Immature natural killer cell (primary cell): ENCODE results near the gene USF1. TPM values are rescaled to one million over a fixed set of nuclear protein-coding genes. Genes with fewer than 3 reads are reported as not detected.
A peak's percentile ranks its signal among the peaks of the same experiment; 100 is the strongest.

Experiments used
- DNase-seq, 3 donors: peaks; one replicate each; pipeline ENCODE4 v3.0.0; 2022; ENCODE audit warnings: mixed read lengths in 1 of 3
- H3K27ac Mint-ChIP-seq, 6 donors: one replicate each; pipeline ENCODE4 v1.8.0; 2020; ENCODE audit warnings: mixed read lengths in 6 of 6, mild to moderate bottlenecking in 5 of 6, inconsistent platforms in 4 of 6, moderate library complexity in 3 of 6
- H3K27me3 Mint-ChIP-seq, 3 donors: one replicate each; pipeline ENCODE4 v1.8.0; 2020 to 2021; ENCODE audit warnings: low read depth in 3 of 3, mild to moderate bottlenecking in 3 of 3, mixed read lengths in 3 of 3, moderate library complexity in 3 of 3, inconsistent platforms in 1 of 3
- H3K36me3 Mint-ChIP-seq, 3 donors: one replicate each; pipeline ENCODE4 v1.8.0; 2020; ENCODE audit warnings: mixed read lengths in 3 of 3, inconsistent platforms in 2 of 3, mild to moderate bottlenecking in 2 of 3
- H3K4me1 Mint-ChIP-seq, 2 donors: one replicate each; pipeline ENCODE4 v1.8.0; 2020; ENCODE audit warnings: inconsistent platforms in 2 of 2, mild to moderate bottlenecking in 2 of 2, mixed read lengths in 2 of 2, moderate library complexity in 1 of 2
- H3K4me3 Mint-ChIP-seq, 5 donors: one replicate each; pipeline ENCODE4 v1.8.0; 2020; ENCODE audit warnings: mild to moderate bottlenecking in 5 of 5, mixed read lengths in 5 of 5, inconsistent platforms in 3 of 5, moderate library complexity in 3 of 5
- H3K9me3 Mint-ChIP-seq, 6 donors: one replicate each; pipeline ENCODE4 v1.8.0; 2020; ENCODE audit warnings: mild to moderate bottlenecking in 6 of 6, mixed read lengths in 6 of 6, inconsistent platforms in 4 of 6, moderate library complexity in 3 of 6
- polyA plus RNA-seq, 3 donors: library from polyadenylated mRNA; unstranded; fragments of 300-500 nt; fragmentation: Illumina TruSeq; gene quantifications; one replicate each; pipeline ENCODE4 v1.2.3, GENCODE V29; 2021

USF1 gene, protein sequence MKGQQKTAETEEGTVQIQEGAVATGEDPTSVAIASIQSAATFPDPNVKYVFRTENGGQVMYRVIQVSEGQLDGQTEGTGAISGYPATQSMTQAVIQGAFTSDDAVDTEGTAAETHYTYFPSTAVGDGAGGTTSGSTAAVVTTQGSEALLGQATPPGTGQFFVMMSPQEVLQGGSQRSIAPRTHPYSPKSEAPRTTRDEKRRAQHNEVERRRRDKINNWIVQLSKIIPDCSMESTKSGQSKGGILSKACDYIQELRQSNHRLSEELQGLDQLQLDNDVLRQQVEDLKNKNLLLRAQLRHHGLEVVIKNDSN
- 10 to 100 TPM in 1 of 3 donors, 1 to 10 TPM in 1, not detected in 1; 7.9 to 12.2 TPM for polyA plus RNA-seq

- H3K36me3 Mint-ChIP-seq = peaks cover 10 to 39% (median 13%) of the 10 kb centered on the region in 3 donors
Observed at GRCh38 chr1:161045736-161046604, at the start of gene USF1. TSS of gene USF1 (minus strand) at chr1:161045977. CDS start at chr1:161043275, 2,702 bp downstream.

GRCh38 chr1:161095230-161095629 is 49.5 kb upstream of the USF1 start:
- H3K27me3 Mint-ChIP-seq = peaks cover 24 to 40% (median 34%) of the 10 kb centered on the region in 3 donors
- peaks cover 0 to 6% (median 2%) of the 10 kb centered on the region in 6 donors for H3K9me3 Mint-ChIP-seq
- no peak for DNase-seq
- no peak overlapping the region for H3K27ac Mint-ChIP-seq
- no peak overlapping the region for H3K4me3 Mint-ChIP-seq
- peaks cover 22% of the 10 kb centered on the region in 2 donors for H3K4me1 Mint-ChIP-seq
- peaks cover 0 to 12% (median 4%) of the 10 kb centered on the region in 3 donors for H3K36me3 Mint-ChIP-seq

More at GRCh38 chr1:161045736-161046604, at the start of gene USF1:
- H3K27ac Mint-ChIP-seq = peak within 1 kb of the TSS; percentile 98 to 99 (median 98)
- peak; percentile 94 to 95 (median 94) for DNase-seq
- no peaks in the 10 kb centered on the region for H3K9me3 Mint-ChIP-seq
- H3K4me3 Mint-ChIP-seq = peak within 1 kb of the TSS; percentile 89 to 97 (median 92)
- H3K27me3 Mint-ChIP-seq = peaks cover 5 to 16% (median 10%) of the 10 kb centered on the region in 3 donors
- H3K4me1 Mint-ChIP-seq = peaks cover 50 to 59% of the 10 kb centered on the region in 2 donors

- no peak for DNase-seq
- peak overlapping the region in 1 of 6 donors; percentile 67 for H3K27ac Mint-ChIP-seq
Observed at GRCh38 chr1:161094481-161094880, 48.7 kb upstream of the USF1 start.

DNA sequence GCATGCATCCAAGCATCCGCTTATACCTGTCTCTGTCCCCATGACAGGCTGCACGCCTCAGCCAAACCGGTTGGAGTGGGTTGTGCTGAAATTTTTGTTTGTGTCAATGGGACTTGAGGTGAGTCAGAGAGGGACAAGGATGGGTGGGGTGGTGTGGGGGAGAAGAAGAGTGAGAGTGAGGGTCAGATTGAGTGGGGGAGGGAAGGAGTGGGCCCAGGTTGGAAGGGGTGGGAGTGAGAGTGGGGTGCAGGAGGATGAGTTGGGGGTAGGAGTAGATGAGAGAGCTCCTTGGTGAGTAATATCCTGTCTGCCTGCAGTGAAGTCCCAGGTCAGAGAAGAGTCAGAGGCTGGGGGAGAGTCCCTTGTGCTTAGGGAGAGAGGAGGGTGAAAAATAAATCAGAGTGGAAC is 46.8 kb upstream of the USF1 start:
- DNase-seq = no peak
- peaks cover 0 to 3% (median 3%) of the 10 kb centered on the region in 3 donors for H3K36me3 Mint-ChIP-seq
- peaks cover 14 to 22% (median 21%) of the 10 kb centered on the region in 3 donors for H3K27me3 Mint-ChIP-seq
- no peak overlapping the region for H3K27ac Mint-ChIP-seq
- peaks cover 8 to 11% of the 10 kb centered on the region in 2 donors for H3K4me1 Mint-ChIP-seq
- no peak overlapping the region for H3K4me3 Mint-ChIP-seq
- H3K9me3 Mint-ChIP-seq = peaks cover 0 to 3% (median 1%) of the 10 kb centered on the region in 6 donors

More at GRCh38 chr1:161094481-161094880, 48.7 kb upstream of the USF1 start:
- H3K9me3 Mint-ChIP-seq = peaks cover 0 to 6% (median 2%) of the 10 kb centered on the region in 6 donors
- H3K27me3 Mint-ChIP-seq = peaks cover 24 to 35% (median 34%) of the 10 kb centered on the region in 3 donors
- H3K36me3 Mint-ChIP-seq = peaks cover 0 to 4% (median 4%) of the 10 kb centered on the region in 3 donors
- no peak overlapping the region for H3K4me3 Mint-ChIP-seq
- peaks cover 22% of the 10 kb centered on the region in 2 donors for H3K4me1 Mint-ChIP-seq

DNA sequence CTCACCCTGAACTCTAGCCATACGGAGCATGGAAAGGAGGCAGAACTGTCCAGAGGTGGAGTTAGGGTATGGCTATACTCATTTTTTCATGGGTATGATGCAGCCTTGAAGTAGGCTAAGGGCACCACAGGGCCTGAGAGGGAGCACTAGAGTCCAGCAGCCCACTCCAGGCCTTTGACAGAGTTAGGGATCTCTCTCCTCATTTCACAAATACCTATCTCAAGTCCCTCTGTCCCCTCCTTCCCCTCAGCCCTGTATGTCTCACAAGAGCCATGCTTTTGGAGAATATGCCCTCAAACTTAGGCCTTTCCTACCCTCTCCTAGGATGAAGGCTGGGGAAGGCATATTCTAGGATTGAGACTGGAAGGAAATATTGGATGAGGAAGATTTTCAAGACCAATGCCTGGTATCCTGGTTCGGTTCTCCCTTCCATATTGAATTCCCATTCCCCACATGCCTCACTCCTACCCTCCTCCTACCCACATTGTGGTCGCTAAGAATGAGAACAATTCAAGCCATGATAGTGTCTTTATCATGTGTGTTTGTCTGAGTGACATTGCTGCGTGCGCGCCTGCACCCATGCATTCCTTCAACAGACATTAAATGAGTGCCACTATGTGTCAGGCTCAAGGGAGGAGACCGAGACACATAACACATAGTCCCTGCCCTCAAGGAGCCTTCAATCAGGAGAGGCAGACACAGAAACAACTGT is 46.2 kb upstream of the USF1 start:
- H3K27ac Mint-ChIP-seq = no peak overlapping the region
- H3K4me1 Mint-ChIP-seq = peaks cover 1 to 4% of the 10 kb centered on the region in 2 donors

DNA sequence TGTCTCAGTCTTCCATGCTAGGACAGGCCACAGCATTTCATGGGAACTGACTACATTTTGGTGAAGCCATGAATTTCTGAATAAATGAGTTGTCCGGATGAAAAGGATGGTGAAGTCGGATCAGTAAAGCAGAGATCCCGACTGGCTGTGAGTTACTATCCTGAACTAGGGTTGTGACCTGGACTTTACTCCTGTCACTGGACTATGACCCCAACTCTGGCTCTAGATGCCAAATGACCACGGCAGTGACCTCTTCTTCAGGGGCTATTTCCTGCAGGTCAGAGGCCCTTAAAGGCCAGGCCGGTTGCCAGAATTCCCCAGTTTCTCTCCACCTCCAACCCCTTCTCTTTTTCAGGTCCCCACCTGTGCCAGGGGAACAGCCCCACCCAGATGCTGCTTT is 45.3 kb upstream of the USF1 start:
- Mint-ChIP-seq H3K9me3 (no peaks in the 10 kb centered on the region), H3K4me1 (no peaks in the 10 kb centered on the region), H3K27ac (no peak overlapping the region), H3K27me3 (peaks cover 1 to 7% (median 6%) of the 10 kb centered on the region in 3 donors), H3K36me3 (no peaks in the 10 kb centered on the region), H3K4me3 (no peak overlapping the region)
- no peak for DNase-seq

More for the DNA sequence above, 46.2 kb upstream of the USF1 start:
- no peak for DNase-seq
- Mint-ChIP-seq H3K27me3 (peaks cover 7 to 15% (median 14%) of the 10 kb centered on the region in 3 donors), H3K36me3 (no peaks in the 10 kb centered on the region), H3K9me3 (no peaks in the 10 kb centered on the region), H3K4me3 (no peak overlapping the region)

DNA sequence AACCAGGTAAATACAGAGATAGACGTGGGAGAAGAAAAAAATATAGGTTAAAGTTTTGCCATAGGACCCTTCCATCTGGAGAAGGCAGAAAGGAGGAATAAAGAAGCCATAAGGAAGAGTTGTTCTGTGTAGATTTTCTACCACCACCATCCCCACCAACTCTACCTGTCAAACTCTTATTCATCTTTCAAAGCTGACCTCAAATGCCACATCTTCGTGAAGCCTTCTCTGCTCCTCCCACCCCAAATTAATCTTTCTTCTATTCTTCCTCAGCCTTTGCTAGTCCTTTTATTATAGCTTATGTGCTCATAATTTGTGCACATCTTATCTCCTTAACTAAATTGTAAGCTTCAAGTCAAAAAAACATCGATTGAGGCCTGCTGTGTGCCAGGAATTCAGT is 44.8 kb upstream of the USF1 start:
- no peak for DNase-seq
- H3K36me3 Mint-ChIP-seq = no peaks in the 10 kb centered on the region
- H3K4me1 Mint-ChIP-seq = no peaks in the 10 kb centered on the region
- peaks cover 1 to 5% (median 5%) of the 10 kb centered on the region in 3 donors for H3K27me3 Mint-ChIP-seq
- H3K27ac Mint-ChIP-seq = no peak overlapping the region
- no peak overlapping the region for H3K4me3 Mint-ChIP-seq
- no peaks in the 10 kb centered on the region for H3K9me3 Mint-ChIP-seq

GRCh38 chr1:161089938-161090337 is 44.2 kb upstream of the USF1 start:
- H3K36me3 Mint-ChIP-seq = no peaks in the 10 kb centered on the region
- no peak overlapping the region for H3K27ac Mint-ChIP-seq
- H3K27me3 Mint-ChIP-seq = peaks cover 1 to 4% (median 3%) of the 10 kb centered on the region in 3 donors
- DNase-seq = no peak
- H3K4me1 Mint-ChIP-seq = no peaks in the 10 kb centered on the region
- H3K9me3 Mint-ChIP-seq = no peaks in the 10 kb centered on the region
- no peak overlapping the region for H3K4me3 Mint-ChIP-seq

DNA sequence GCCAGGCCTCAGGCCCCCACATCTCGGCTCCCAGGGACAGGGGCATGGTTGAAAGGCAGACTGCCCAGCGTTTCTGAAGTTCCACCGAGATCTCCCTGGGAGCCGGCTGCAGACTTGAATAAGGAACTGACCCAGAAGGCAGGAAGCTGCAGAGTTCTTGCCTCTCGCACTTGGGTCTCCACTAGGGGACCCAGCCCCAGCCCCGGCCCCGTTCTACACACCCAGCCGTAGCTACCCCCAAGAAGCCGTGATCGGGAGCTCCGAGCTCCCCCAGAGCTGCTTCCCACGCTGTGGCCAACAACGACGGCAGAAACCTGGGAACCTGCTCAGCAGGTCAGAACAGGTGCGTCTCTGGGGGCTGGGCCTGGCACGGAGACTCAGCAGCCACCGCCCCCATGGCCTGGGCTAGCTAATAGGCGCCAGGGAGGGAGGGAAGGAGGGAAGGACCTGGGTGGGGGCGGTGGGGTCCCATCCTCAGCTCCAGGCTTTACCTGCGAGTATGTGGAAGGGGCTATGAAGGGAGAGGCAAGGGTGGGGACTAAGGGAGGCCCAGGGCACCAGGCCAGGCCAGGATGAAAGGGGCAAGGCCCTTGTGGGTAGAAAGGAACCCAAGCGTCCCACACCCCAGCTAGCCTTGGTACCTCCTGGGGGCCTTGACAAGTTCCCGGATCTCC is 43.6 kb upstream of the USF1 start, which contains the start of gene NECTIN4:
TSS of gene NECTIN4 (minus strand) at position 308 of the 674 bp plus-strand sequence. CDS start at position 46, 262 bp downstream.
- no peaks in the 10 kb centered on the region for H3K4me1 Mint-ChIP-seq
- no peaks in the 10 kb centered on the region for H3K9me3 Mint-ChIP-seq
- no peak within 1 kb of the TSS for H3K27ac Mint-ChIP-seq
- no peak within 1 kb of the TSS for H3K4me3 Mint-ChIP-seq
- DNase-seq = no peak
- no peaks in the 10 kb centered on the region for H3K36me3 Mint-ChIP-seq
- H3K27me3 Mint-ChIP-seq = peaks cover 1 to 4% (median 3%) of the 10 kb centered on the region in 3 donors

DNA sequence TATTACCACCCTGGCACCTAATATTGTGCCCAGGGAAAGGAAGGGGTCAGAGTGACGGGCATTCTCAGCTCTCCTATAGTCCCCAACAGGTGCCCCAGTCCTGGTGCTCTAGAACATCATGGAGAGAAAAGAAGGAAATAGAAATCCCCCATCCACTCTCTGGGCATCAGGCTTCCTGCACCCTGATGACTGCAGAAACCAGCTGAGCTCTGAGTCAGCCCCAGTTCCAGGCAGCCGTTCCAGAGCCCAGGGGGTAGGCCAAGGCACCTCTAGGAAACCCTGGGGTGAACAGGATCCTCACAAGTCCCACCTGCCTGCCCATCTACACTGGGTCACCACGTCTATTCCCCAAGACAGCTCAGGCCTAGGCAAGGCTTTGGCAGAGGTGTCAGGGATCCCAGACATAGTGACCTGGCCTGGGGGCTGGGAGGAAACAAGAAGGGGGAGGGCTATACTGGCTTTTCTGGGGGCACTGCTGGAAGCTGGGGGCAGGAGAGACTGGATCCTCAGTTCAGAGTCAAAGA is 42.9 kb upstream of the USF1 start:
- H3K36me3 Mint-ChIP-seq = no peaks in the 10 kb centered on the region
- no peak for DNase-seq
- H3K27me3 Mint-ChIP-seq = peaks cover under 1 to 4% (median 1%) of the 10 kb centered on the region in 3 donors
- no peak overlapping the region for H3K4me3 Mint-ChIP-seq
- no peaks in the 10 kb centered on the region for H3K9me3 Mint-ChIP-seq
- H3K4me1 Mint-ChIP-seq = no peaks in the 10 kb centered on the region
- H3K27ac Mint-ChIP-seq = no peak overlapping the region

- Mint-ChIP-seq H3K27ac (no peak overlapping the region), H3K9me3 (no peaks in the 10 kb centered on the region), H3K36me3 (no peaks in the 10 kb centered on the region), H3K4me1 (no peaks in the 10 kb centered on the region), H3K4me3 (no peak overlapping the region), H3K27me3 (peaks cover 0 to 2% (median 1%) of the 10 kb centered on the region in 3 donors)
- DNase-seq = no peak
Observed at GRCh38 chr1:161086457-161086856, 40.7 kb upstream of the USF1 start.

DNA sequence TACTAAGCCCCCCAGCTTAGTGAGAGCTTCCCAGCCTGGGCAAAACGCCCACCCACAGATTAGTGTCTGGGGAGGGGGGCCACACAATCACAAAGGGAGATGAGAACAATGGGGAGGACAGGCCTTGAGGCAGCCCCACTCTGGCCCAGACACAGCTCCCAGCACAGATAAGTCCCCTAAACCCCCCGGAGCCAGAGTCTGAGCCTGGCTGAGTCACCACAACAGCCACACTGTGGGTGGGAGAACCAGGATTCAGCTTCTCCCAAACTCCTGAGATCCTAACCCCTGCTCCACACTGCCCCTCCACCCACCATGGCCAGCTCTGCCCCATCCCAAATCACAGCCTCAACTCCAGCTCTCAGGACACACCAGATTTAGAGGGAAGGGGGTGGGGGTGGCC is 39.4 kb upstream of the USF1 start:
- no peak for DNase-seq

More for the DNA sequence above, 39.4 kb upstream of the USF1 start:
- H3K27ac Mint-ChIP-seq = no peak overlapping the region
- no peaks in the 10 kb centered on the region for H3K36me3 Mint-ChIP-seq
- no peaks in the 10 kb centered on the region for H3K4me1 Mint-ChIP-seq
- H3K9me3 Mint-ChIP-seq = no peaks in the 10 kb centered on the region
- no peak overlapping the region for H3K4me3 Mint-ChIP-seq
- peaks cover 0 to 2% (median 1%) of the 10 kb centered on the region in 3 donors for H3K27me3 Mint-ChIP-seq
